PC-9 (cell line): ENCODE results near the gene COQ8A.

Experiments
- CTCF ChIP-seq: fragments of 200-600 bp; sonication (generic); conservative IDR thresholded peaks from 2 replicates; pipeline ENCODE4 v1.6.1; 2017; ENCODE audit warnings: mixed run types, antibody characterized with exemption, mild to moderate bottlenecking, moderate library complexity
- EZH2 ChIP-seq: fragments of 200-600 bp; sonication (generic); IDR thresholded peaks from 2 replicates; pipeline ENCODE4 v1.8.0; 2017; ENCODE audit warnings: antibody characterized with exemption, low read depth

- no peak for TF ChIP-seq CTCF
- TF ChIP-seq EZH2 = no peak
Measured at GRCh38 chr1:226980122-226980560, 40.0 kb downstream of the COQ8A start.
